CD4-positive, alpha-beta T cell treated with Interleukin-10 for 1 hour (primary cell): ENCODE data around the gene UGT1A9.

ENCODE experiments used
- DNase-seq: peaks from one replicate; pipeline ENCODE4 v3.0.0-alpha.2; 2020

The UGT1A9 gene

DNA sequence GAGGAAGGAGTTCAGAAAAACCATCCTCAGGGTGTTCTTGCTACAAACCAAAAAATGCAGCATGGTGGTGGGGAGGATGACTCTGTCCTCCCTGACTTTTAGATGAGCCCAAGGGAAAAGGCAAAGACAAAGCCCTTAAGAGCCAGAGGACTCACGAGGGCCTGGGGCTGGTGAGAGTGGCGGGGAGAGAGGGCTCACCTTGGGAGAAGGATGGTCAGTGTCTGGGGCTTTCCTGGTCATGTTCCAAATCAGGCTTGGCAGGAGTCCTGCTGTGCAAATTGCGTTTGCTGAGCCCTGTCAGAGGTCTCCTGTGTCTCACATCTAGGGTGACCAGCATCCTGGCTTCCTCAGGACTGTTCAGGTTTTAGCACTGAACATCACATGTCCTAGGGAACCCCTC is 93.1 kb downstream of the UGT1A9 start:
- DNase-seq: no peak

DNA sequence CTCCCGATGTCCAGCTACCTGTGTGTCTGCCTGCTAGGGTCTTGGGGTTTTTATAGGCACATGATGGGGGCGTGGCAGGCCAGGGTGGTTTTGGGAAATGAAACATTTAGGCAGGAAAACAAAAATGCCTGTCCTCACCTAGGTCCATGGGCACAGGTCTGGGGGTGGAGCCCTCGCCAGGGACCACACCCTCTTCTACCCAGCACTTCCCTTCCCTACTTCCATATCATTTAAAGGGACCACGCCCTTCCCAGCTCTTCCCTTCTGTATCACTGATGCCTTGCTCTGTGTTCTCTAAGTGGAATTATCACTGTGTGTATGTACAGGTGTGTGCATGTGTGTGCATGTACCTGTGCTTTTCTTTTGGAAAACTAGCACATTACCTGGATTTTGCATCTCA is 94.7 kb downstream of the UGT1A9 start:
- DNase-seq: no peak

DNA sequence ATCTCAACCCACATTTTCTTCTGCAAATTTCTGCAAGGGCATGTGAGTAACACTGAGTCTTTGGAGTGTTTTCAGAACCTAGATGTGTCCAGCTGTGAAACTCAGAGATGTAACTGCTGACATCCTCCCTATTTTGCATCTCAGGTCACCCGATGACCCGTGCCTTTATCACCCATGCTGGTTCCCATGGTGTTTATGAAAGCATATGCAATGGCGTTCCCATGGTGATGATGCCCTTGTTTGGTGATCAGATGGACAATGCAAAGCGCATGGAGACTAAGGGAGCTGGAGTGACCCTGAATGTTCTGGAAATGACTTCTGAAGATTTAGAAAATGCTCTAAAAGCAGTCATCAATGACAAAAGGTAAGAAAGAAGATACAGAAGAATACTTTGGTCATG is 96.4 kb downstream of the UGT1A9 start:
- DNase-seq: no peak

GRCh38 chr2:233769260-233769659 is 97.6 kb downstream of the UGT1A9 start:
- no peak for DNase-seq

GRCh38 chr2:233772153-233772552 is 100.5 kb downstream of the UGT1A9 start:
- no peak for DNase-seq

DNA sequence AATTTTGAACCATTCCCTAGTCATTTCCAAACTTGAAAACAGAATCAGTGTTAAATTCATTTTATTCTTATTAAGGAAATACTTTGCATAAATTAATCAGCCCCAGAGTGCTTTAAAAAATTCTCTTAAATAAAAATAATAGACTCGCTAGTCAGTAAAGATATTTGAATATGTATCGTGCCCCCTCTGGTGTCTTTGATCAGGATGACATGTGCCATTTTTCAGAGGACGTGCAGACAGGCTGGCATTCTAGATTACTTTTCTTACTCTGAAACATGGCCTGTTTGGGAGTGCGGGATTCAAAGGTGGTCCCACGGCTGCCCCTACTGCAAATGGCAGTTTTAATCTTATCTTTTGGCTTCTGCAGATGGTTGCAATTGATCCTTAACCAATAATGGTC is 100.9 kb downstream of the UGT1A9 start:
- no peak for DNase-seq

DNA sequence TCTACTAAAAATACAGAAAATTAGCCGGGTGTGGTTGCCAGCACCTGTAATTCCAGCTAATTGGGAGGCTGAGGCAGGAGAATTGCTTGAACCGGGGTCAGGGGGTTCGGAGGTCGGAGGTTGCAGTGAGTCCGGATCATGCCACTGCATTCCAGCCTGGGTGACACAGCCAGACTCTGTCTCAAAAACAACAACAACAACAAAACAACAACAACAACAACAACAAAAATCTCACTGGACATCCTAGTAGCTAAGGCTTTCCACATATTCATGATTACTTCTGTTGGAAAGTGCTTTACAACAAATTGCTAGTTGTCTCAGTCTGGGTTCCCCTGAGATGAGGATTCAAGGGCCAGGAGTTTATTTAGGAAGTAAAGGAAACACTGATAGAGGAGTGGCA is 102.2 kb downstream of the UGT1A9 start:
- no peak for DNase-seq

DNA sequence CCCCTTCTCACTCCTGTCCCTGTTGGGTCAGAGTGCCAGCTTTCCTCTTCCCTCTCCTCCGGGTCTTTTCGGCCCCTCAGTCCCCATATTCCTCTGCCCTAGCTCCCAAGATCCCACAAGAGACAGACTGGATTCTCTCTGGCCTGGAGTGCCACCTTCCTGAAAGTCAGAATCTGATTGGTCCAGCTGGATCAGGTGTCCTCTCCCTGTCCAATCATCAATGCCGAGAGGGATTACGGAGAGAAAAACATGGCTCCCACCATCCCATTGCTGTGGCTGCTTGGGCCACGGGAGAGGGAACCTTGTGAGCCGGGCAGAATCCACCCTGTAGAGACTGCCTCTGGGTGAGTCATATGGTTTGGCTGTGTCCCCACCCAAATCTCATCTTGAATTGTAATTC is 103.7 kb downstream of the UGT1A9 start:
- no peak for DNase-seq

DNA sequence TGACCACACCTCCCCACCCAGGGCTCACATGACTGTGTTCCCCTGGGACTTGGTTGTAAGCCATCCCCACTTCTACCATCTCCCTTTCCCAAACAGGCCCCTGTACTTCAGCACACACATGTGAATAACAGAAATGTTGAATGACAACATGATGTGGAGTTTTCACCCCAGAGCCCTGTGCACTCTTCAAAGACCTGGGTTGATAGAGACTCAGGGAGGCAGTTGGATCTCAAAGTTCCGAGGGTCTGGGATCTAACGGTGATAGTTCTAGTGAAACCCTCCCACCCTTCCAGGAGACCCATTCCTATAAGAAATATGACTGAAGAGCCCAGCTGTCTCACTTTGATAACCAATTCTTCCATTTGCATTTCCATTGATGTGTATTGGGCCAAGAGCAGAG is 106.3 kb downstream of the UGT1A9 start, which contains the start of gene MROH2A:
Gene MROH2A (plus strand): TSS at position 301 of the 400 bp plus-strand sequence. CDS start 1,029 bp downstream, outside the sequence.
- DNase-seq: no peak

DNA sequence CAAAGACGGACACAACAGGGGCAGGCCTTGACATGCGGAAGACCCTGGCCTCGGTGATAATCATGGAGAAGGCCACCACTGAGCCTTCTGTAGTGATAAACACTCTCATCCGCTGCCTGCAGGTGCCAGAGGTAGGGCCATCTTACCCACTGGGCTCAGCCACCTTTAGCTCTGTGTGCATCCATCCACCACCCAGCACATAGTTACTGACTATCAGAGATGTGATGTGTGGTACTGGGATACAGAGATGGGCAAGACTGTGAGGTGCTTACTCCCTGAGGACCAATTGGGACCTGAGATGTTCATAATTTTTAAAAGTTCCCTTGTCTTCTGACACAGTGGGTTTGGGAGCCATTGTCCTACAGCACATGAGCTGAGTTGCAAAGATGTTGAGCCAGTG is 108.0 kb downstream of the UGT1A9 start:
- DNase-seq: no peak

DNA sequence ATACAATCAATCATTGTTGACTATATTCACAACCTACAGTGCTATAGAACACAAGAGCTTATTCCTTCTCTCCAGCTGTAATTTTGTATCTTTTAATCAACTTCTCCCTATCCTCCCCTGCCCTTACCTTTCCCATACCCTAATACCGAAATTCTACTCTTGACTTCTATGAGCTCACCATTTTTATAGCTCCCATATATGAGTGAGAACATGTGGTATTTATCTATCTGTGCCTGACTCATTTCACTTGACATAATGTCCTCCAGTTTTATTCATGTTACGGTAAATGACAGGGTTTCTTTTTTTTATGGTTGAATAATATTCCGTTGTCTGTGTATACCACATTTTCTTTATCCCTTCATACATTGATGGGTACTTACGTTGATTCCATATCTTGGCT is 109.1 kb downstream of the UGT1A9 start:
- no peak for DNase-seq

DNA sequence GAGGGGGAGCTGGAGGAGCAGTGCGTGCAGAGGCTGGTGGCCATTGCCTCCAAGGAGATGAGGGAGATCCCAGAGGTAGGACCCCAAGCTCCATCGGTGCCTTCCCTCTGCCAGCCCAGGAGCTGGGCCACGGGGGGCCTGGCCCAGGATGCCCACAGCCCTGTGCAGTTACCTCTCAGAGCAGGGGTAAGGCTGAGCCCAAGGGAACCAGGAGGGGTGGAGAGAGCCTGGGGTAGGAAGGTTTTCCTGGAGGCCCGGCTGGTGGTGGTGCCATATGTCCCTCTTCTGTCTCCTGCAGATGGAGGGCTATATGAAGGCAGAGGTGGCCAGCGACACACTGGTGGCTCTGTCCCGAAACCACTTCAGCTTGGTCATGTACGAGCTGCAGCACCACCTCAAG is 117.9 kb downstream of the UGT1A9 start:
- no peak for DNase-seq

DNA sequence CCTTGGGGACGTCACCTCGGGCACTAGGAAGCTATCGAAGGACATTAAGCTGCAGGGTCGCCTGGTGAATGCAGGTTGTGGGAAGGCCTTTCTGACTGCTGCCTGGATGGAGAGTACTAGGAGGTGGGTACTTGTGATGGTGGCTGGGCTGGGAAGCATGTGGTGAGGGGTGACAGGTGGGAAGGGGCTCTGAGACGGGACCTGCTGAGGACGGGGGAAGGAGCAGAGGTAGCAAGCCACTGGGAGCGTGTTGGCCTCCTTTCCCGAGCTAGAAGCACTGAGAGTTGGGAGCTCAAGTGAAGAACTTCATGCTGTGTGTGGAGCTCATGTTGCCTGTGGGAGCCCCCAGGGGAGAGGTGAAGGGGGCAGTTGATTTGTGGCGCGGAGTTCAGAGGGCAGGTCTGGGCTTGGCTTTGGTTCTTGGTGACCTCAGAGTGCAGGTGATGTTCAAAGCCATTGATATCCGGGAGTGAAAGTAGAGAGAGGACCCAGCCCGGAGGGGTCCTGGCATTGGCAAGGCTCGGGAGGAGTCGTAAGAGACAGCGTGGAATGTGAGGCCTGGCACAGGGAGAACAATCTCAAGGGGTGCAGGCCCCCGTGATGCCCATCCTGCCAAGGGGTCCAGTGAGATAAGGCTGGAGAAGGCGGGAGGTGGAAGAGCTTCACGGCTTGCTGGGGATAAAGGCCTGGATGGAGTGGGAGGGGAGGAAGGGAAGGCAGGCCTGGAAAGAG is 119.6 kb downstream of the UGT1A9 start:
- DNase-seq: no peak

- DNase-seq: no peak
Observed at GRCh38 chr2:233791883-233792329, 120.2 kb downstream of the UGT1A9 start.

GRCh38 chr2:233792720-233793119 is 121.0 kb downstream of the UGT1A9 start:
- no peak for DNase-seq

GRCh38 chr2:233793465-233794127 is 121.9 kb downstream of the UGT1A9 start:
- no peak for DNase-seq

DNA sequence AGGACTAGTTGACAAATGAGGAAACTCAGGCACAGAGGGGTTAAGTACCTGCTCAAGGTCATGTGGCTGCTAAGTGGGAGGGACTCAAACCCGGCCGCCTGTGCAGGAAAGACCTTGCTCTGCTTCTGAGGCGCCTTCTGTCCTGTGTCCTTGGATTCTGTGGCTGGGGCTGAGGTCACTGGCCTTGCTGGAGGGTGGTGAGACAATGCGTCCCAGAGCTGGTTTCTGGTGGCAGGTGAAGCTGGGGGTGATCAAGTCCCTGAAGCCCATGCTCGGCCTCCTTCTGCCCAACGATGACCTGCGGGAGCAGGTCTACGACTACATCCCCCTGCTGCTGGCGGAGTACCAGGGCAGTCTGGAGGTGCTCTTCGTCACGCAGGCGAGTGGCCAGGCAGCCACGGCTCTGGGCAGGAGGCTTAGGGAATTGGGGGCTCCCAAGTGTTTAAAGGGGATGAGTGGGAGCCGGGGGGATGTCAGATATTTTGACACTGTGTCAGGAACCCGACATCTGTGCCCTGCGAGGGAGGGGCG is 122.5 kb downstream of the UGT1A9 start:
- no peak for DNase-seq

DNA sequence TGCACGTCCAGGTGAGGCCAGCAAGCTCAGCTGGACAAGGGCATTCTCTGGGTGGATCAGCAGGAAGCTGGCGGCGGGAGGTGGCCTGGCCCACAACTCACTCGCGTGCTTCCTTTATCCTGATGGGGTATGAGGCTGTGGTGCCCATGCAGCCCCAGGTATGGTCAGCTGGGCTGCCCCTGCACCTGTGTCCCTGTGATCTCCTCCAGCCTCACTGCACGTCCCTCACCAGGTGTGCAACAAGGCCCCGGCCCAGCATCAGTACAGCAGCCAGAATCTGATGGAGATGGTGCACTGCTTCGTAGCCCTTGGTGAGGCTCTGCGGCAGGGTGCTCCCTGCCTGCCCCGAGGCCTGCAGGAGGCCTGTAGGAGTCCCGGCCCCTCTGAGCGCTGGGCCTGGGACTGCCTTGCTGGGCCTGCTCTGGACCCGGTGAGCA is 124.1 kb downstream of the UGT1A9 start:
- DNase-seq: no peak

- DNase-seq: no peak
Observed at GRCh38 chr2:233796254-233796653, 124.6 kb downstream of the UGT1A9 start.

DNA sequence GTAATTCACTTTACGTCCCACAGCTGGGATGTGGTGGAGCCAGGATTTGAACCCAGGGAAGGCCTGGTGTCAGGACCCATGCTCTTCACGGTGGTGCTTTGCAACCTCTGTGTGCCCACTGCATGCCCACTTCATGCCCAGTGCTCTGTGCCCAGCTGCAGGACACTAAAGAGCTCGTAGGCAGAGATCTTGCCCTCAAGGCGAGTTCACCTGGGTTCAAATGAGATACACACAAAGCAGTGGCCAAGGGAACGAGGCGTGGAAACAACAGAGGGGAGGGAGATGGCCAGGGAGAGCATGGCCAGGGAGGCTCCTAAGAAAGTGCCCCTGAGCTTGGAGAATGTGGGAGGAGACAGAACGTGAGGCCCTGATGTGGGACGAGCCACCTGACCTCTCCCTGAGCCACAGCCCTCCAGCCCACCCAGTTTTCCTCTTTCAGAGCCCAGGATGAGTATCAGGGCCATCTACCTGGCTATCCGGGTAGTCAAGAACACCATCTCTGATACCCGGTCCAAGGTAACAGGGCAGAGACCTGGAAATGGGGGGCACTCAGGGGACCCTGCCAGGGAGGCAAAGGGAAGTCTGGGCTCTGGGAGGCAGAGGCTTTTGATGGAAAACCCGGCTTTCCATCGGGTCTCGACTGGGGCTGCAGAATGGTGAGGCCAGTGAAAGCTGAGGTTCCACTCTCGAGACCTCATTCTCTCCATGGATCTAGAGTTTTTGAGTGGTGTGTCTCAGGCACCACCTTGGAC is 126.8 kb downstream of the UGT1A9 start:
- no peak for DNase-seq

- DNase-seq: no peak
Observed at GRCh38 chr2:233799087-233799665, 127.5 kb downstream of the UGT1A9 start.

GRCh38 chr2:233799716-233800115 is 128.0 kb downstream of the UGT1A9 start:
- DNase-seq: no peak

GRCh38 chr2:233800208-233800607 is 128.5 kb downstream of the UGT1A9 start:
- DNase-seq: no peak
